GM12872 (cell line): Measurements from ENCODE around the gene IWS1.

Source experiments
- CTCF ChIP-seq: IDR thresholded peaks from 3 replicates; pipeline ENCODE4 v1.5.1; 2011; ENCODE audit warnings: low read depth, mild to moderate bottlenecking, low read length, moderate library complexity; ENCODE audit not compliant: insufficient read depth

IWS1 gene

GRCh38 chr2:127463155-127463991 is 62.9 kb downstream of the IWS1 start:
- no peak for TF ChIP-seq CTCF

- no peak for TF ChIP-seq CTCF
Measured at GRCh38 chr2:127462461-127462860, 63.8 kb downstream of the IWS1 start.

GRCh38 chr2:127456960-127457359 is 69.3 kb downstream of the IWS1 start:
- no peak for TF ChIP-seq CTCF

GRCh38 chr2:127455566-127456493 is 70.5 kb downstream of the IWS1 start:
- TF ChIP-seq CTCF, result no peak

DNA sequence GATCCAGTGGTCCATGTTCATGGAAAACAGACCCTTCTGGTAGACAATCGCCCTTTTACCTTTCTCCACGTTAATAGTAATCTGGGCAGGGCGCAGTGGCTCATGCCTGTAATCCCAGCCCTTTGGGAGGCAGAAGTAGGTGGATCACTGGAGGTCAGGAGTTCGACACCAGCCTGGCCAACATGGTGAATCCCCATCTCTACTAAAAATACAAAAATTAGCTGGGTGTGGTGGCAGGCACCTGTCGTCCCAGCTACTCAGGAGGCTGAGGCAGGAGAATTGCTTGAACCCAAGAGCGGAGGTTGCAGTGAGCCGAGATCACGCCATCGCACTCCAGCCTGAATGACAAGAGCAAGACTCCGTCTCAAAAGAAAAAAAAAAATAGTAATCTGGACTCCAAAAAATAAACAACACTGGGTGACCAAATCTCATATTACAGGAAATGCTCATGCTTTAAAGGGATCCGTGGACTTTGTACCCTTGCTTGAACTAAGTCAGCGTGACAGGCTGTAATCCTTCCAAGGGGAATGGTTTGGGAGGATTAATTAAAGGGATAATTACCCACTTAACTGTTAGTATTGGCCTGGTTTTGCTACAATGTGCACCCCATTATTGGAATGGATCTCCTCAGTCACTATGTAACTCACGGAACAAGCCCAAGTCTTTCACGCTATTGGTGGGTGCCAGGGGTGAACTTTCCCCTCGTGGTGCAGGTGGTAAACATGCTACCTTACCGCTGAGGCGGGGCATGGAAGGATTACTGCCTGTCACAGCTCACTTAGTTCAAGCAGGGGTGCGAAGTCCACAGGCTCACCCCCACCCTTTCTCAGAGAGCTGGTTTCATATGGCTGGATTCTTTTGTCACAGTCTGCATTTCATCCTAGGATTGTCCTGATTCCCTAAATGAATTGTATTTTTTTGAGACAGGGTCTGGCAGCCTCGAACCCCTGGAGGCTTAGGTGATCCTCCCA is 71.4 kb downstream of the IWS1 start:
- no peak for TF ChIP-seq CTCF

DNA sequence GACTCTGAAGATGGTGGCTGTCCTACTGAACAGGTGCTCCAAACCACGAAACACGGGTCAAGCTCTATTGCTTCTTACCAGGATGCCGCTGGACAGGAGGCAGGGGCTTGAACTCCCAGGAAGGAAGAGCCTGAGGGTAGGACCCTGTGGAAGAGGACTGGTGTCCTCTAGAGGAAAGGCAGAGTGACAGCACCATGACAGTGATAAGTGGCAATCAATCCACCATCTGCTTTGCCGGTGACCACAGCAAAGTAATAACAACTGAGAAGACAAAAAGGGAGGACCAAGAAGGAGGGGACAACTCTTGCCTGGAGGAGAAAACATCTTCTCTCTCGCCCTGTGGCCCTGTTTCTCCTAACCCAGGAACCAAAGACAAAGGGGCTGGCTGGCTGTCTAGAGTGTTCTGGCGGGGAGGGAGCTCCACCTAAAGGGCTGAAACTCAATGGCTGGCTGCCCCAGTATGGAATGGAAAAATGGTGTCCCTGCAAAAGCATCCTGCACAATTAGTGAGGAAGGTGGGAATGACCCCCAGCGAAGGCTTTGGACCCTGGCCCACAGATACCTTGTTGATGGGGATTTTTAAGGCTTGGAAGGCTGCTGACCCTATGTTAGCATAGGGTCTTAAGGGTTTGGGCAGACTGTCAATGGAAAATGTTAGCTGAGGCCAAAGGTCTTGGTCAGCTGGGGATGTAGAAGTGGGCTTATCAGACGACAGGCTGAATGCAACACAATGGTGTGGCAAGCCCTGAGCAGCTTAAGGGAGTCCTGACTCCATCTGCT is 72.7 kb downstream of the IWS1 start:
- TF ChIP-seq CTCF, result peak; percentile 43; the same call in 2 of the 3 replicates
